Tibial nerve (tissue), 4 donors: ENCODE measurements around the gene KRTAP19-1. TPM values are rescaled to one million over a fixed set of nuclear protein-coding genes. Genes with fewer than 3 reads are reported as not detected.
"Not testable (repeated sequence)": the region's sequence is repeated elsewhere in the genome, so short reads cannot be mapped to it uniquely, and the experiment has no call there.

Experiments
- DNase-seq, 2 donors: peaks; one replicate each; pipeline ENCODE4 v3.0.0-alpha.2; 2019; ENCODE audit warnings: low spot score in 2 of 2
- H3K27ac ChIP-seq, 4 donors: fragments of 200-600 bp; sonication (generic) in 3 of 4; one replicate each; pipeline ENCODE4 v1.5.1; 2017 to 2019; ENCODE audit warnings: mild to moderate bottlenecking in 1 of 4
- H3K27me3 ChIP-seq, 2 donors: fragments of 200-600 bp; sonication (generic) in 1 of 2; one replicate each; pipeline versions ENCODE4 v1.5.1 to v1.6.0; 2017 to 2019
- H3K36me3 ChIP-seq, 3 donors: fragments of 200-600 bp; sonication (generic); one replicate each; pipeline ENCODE4 v1.5.1; 2018 to 2019
- H3K4me1 ChIP-seq, 4 donors: fragments of 200-600 bp; sonication (generic) in 3 of 4; one replicate each; pipeline ENCODE4 v1.5.1; 2017 to 2019
- H3K4me3 ChIP-seq, 4 donors: fragments of 200-600 bp; sonication (generic) in 3 of 4; one replicate each; pipeline ENCODE4 v1.5.1; 2017 to 2019; ENCODE audit warnings: mild to moderate bottlenecking in 1 of 4, moderate library complexity in 1 of 4
- H3K9me3 ChIP-seq, 4 donors: fragments of 200-600 bp; sonication (generic) in 3 of 4; one replicate each; pipeline ENCODE4 v1.5.1; 2017 to 2019
- CTCF ChIP-seq, 5 experiments: fragments of 200-600 bp in 3 of 5; fragments of 450-650 bp in 2 of 5; sonication (generic) in 3 of 5; IDR thresholded peaks; one replicate each; pipeline ENCODE4 v1.5.1; 2016 to 2019; ENCODE audit warnings: antibody characterized with exemption in 5 of 5, mild to moderate bottlenecking in 3 of 5, moderate library complexity in 2 of 5
- EP300 ChIP-seq, 2 donors: sonication (generic); formaldehyde crosslinking; IDR thresholded peaks; one replicate each; pipeline ENCODE4 v1.6.1; 2017; ENCODE audit warnings: antibody characterized with exemption in 2 of 2, mild to moderate bottlenecking in 1 of 2
- POLR2A ChIP-seq, 2 donors: fragments of 450-650 bp; IDR thresholded peaks; one replicate each; pipeline ENCODE4 v1.6.1; 2017; ENCODE audit warnings: antibody characterized with exemption in 2 of 2, mild to moderate bottlenecking in 2 of 2, moderate library complexity in 2 of 2
- WGBS, 2 donors: methylation state at CpG; one replicate each; pipeline ENCODE4 v1.1.5; 2018; 5-methylcytosine and 5-hydroxymethylcytosine counted together
- total RNA-seq, 4 donors: library from RNA; depleted of rRNA; stranded (reverse); fragments of >200 nt; gene quantifications; one replicate each; pipeline ENCODE4 v1.1.0, GENCODE V29; 2016

KRTAP19-1 gene
- not detected for total RNA-seq

- H3K27me3 ChIP-seq = no peaks in the 10 kb centered on the region
- H3K36me3 ChIP-seq = no peaks in the 10 kb centered on the region
- no peak within 1 kb of the TSS for H3K4me3 ChIP-seq
- TF ChIP-seq CTCF (IDR thresholded peaks at IDR 0.05) = no peak
- no peak for TF ChIP-seq EP300 (IDR thresholded peaks at IDR 0.05)
- no peak for TF ChIP-seq POLR2A (IDR thresholded peaks at IDR 0.05)
- 93 to 98% methylated on average over 7 of the region's 7 CpGs for WGBS, 2 donors
- no peaks in the 10 kb centered on the region for H3K4me1 ChIP-seq
- peaks cover 0 to 2% (median 0%) of the 10 kb centered on the region in 4 donors for H3K9me3 ChIP-seq
- no peak for DNase-seq
- no peak within 1 kb of the TSS for H3K27ac ChIP-seq
These were observed at the start of gene KRTAP19-1 for GRCh38 chr21:30480145-30480544. Gene KRTAP19-1, minus strand, starts transcription at chr21:30480367. Its CDS starts 50 bp downstream, at chr21:30480317.

GRCh38 chr21:30518876-30519275, 38.7 kb upstream of the KRTAP19-1 start:
- no peaks in the 10 kb centered on the region for H3K27me3 ChIP-seq
- H3K4me3 ChIP-seq = no peak overlapping the region
- DNase-seq = no peak
- H3K27ac ChIP-seq = no peak overlapping the region
- H3K36me3 ChIP-seq = no peaks in the 10 kb centered on the region
- TF ChIP-seq POLR2A (IDR thresholded peaks at IDR 0.05) (no peak), EP300 (IDR thresholded peaks at IDR 0.05) (no peak), CTCF (IDR thresholded peaks at IDR 0.05) (no peak)
- H3K4me1 ChIP-seq = no peaks in the 10 kb centered on the region
- no peaks in the 10 kb centered on the region for H3K9me3 ChIP-seq
- WGBS, 2 donors = 92 to 93% methylated on average over 1 of the region's 1 CpG

GRCh38 chr21:30515681-30516080, 35.5 kb upstream of the KRTAP19-1 start:
- no peaks in the 10 kb centered on the region for H3K9me3 ChIP-seq
- WGBS, 2 donors = 46 to 83% methylated on average over 1 of the region's 1 CpG
- no peaks in the 10 kb centered on the region for H3K36me3 ChIP-seq
- TF ChIP-seq EP300 (IDR thresholded peaks at IDR 0.05) (no peak), CTCF (IDR thresholded peaks at IDR 0.05) (no peak), POLR2A (IDR thresholded peaks at IDR 0.05) (no peak)
- H3K27me3 ChIP-seq = no peaks in the 10 kb centered on the region
- no peaks in the 10 kb centered on the region for H3K4me1 ChIP-seq
- no peak overlapping the region for H3K4me3 ChIP-seq
- no peak for DNase-seq
- no peak overlapping the region for H3K27ac ChIP-seq

- H3K4me3 ChIP-seq = not testable (repeated sequence)
- WGBS, 2 donors = 30 to 31% methylated on average over 4 of the region's 4 CpGs
These were observed 25.5 kb upstream of the KRTAP19-1 start for GRCh38 chr21:30505621-30506205.

GRCh38 chr21:30502041-30502440, 21.9 kb upstream of the KRTAP19-1 start, which contains the start of gene KRTAP19-5:
Gene KRTAP19-5, minus strand, starts transcription at chr21:30502141. Its CDS starts 51 bp downstream, at chr21:30502090.
- Histone ChIP-seq H3K9me3 (no peaks in the 10 kb centered on the region), H3K27me3 (no peaks in the 10 kb centered on the region), H3K4me1 (no peaks in the 10 kb centered on the region), H3K4me3 (no peak within 1 kb of the TSS), H3K36me3 (no peaks in the 10 kb centered on the region), H3K27ac (no peak within 1 kb of the TSS)
- no peak for DNase-seq
- WGBS, 2 donors = 73 to 77% methylated on average over 6 of the region's 6 CpGs
- TF ChIP-seq EP300 (IDR thresholded peaks at IDR 0.05) = no peak
- no peak for TF ChIP-seq CTCF (IDR thresholded peaks at IDR 0.05)
- TF ChIP-seq POLR2A (IDR thresholded peaks at IDR 0.05) = no peak

More at GRCh38 chr21:30505621-30506205, 25.5 kb upstream of the KRTAP19-1 start:
- not testable (repeated sequence) for H3K27ac ChIP-seq, H3K9me3 ChIP-seq, H3K4me1 ChIP-seq, DNase-seq, H3K27me3 ChIP-seq, H3K36me3 ChIP-seq
